Omental fat pad (tissue), 4 donors: ENCODE results near the gene LYPD5. TPM values are rescaled to one million over a fixed set of nuclear protein-coding genes. Genes with fewer than 3 reads are reported as not detected.

Experiments used
- ATAC-seq: fragments of 150-250 bp; one replicate; pipeline ENCODE4 v1.9.1; 2016; ENCODE audit warnings: mild to moderate bottlenecking, moderate library complexity; ENCODE audit not compliant: low FRiP score
- DNase-seq: peaks from one replicate; pipeline ENCODE4 v3.0.0-alpha.2; 2019; ENCODE audit warnings: low spot score
- total RNA-seq, 4 donors: library from RNA; depleted of rRNA; stranded (reverse); fragments of >200 nt; gene quantifications; one replicate each; pipeline ENCODE4 v1.1.0, GENCODE V29; 2016
- TF ChIP-seq, protein P1 (sequence below), 3 donors: fragments of 450-650 bp; IDR thresholded peaks; one replicate each; pipeline ENCODE4 v1.5.1; 2016 to 2017; ENCODE audit warnings: antibody characterized with exemption in 3 of 3, mild to moderate bottlenecking in 3 of 3, moderate library complexity in 2 of 3

LYPD5 gene, protein sequence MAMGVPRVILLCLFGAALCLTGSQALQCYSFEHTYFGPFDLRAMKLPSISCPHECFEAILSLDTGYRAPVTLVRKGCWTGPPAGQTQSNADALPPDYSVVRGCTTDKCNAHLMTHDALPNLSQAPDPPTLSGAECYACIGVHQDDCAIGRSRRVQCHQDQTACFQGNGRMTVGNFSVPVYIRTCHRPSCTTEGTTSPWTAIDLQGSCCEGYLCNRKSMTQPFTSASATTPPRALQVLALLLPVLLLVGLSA
- total RNA-seq, result 10 to 100 TPM in 1 of 4 donors, 1 to 10 TPM in 2, under 1 TPM in 1; 0.95 to 15.0 (median 2.4) TPM

DNA sequence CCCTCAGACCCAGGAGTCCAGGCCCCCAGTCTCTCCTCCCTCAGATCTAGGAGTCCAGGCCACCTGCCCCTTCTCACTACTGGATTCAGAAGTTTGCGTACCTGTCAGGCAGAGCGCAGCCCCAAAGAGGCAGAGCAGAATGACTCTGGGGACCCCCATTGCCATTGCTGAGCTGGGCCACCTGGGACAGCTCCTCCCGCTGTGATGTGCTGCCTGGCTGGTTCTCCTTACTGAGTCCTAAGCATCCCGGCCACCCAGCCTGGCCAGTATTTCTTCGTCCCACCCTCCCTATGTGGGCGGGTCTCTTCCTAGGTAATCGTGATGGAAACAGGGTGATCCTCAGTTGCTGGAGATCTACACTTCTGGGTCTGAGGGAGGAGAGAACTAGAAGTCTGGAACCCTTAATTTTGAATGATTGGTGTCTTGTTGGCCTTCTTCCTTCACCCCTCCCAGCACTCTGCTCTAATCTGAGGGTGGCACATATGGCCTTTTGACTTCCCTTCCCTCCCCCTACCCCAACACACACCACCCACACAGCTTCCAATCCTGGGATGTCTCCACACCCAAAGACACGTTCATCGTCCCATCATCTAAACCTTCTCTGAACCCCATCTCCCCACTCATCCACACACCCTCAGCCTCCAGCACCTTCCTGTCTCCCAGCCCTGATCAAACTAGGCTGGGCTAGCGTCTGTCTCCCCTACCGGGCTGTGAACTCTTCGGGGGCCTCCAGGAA, at the start of gene LYPD5:
LYPD5 (minus strand) TSS at position 232 of the 736 bp plus-strand sequence; CDS start at position 165, 67 bp downstream.
- ATAC-seq, result no peak
- DNase-seq, result no peak
- TF ChIP-seq, protein P1, sequence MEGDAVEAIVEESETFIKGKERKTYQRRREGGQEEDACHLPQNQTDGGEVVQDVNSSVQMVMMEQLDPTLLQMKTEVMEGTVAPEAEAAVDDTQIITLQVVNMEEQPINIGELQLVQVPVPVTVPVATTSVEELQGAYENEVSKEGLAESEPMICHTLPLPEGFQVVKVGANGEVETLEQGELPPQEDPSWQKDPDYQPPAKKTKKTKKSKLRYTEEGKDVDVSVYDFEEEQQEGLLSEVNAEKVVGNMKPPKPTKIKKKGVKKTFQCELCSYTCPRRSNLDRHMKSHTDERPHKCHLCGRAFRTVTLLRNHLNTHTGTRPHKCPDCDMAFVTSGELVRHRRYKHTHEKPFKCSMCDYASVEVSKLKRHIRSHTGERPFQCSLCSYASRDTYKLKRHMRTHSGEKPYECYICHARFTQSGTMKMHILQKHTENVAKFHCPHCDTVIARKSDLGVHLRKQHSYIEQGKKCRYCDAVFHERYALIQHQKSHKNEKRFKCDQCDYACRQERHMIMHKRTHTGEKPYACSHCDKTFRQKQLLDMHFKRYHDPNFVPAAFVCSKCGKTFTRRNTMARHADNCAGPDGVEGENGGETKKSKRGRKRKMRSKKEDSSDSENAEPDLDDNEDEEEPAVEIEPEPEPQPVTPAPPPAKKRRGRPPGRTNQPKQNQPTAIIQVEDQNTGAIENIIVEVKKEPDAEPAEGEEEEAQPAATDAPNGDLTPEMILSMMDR (IDR thresholded peaks at IDR 0.05), result no peak

DNA sequence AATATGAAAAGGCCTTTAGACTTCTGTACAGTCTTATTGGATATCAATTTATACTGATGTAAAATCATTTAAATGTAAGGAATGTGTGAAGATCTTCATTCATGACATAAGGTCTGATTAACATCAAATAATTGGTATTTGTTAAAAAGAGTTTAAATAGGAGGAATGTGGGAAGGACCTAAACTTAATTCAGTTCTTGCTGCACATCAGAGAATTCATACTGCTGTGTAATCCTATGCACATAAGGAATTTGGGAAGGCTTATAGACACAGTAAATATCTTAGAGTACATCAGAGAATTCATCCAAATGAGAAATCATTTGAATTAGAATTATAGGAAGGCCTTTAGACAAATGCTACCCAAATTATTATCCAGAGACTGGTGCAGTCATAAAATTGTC, 46.6 kb upstream of the LYPD5 start:
- TF ChIP-seq, protein P1 (IDR thresholded peaks at IDR 0.05), result no peak
- ATAC-seq (no peak), DNase-seq (no peak)

DNA sequence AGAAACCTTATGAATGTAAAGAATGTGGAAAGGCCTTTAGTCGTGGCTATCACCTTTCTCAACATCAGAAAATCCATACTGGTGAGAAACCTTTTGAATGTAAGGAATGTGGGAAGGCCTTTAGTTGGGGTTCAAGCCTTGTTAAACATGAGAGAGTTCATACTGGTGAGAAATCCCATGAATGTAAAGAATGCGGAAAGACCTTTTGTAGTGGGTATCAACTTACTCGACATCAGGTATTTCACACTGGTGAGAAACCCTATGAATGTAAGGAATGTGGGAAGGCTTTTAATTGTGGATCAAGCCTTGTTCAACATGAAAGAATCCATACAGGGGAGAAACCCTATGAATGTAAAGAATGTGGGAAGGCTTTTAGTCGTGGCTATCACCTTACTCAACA, 45.6 kb upstream of the LYPD5 start:
- TF ChIP-seq, protein P1 (IDR thresholded peaks at IDR 0.05), result no peak
- ATAC-seq, result no peak
- DNase-seq, result no peak

DNA sequence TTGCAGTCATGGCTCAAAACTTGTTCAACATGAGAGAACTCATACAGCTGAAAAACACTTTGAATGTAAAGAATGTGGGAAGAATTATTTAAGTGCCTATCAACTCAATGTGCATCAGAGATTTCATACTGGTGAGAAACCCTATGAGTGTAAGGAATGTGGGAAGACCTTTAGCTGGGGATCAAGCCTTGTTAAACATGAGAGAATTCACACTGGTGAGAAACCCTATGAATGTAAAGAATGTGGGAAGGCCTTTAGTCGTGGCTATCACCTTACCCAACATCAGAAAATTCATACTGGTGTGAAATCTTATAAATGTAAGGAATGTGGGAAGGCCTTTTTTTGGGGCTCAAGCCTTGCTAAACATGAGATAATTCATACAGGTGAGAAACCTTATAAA, 45.0 kb upstream of the LYPD5 start:
- ATAC-seq (no peak), DNase-seq (no peak)
- TF ChIP-seq, protein P1 (IDR thresholded peaks at IDR 0.05), result no peak

DNA sequence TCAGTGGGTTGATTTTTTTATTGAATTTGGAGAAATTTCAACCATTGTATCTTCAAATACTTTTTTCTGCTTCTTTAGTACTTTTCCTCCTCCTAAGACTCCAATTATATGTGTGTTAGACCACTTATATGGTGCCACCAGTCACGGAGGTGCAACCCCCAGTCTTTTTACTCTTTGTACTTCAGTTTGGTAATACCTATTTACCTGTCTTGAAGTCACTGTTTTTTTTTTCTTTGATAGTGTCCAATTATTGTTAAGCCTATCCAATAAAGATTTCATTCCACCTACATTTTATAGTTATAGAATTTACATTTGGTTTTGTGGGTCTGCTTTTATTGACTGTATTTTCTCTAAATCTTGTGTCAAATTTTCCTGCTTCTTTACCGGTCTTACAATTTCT, 39.8 kb upstream of the LYPD5 start:
- DNase-seq (no peak), ATAC-seq (no peak)
- TF ChIP-seq, protein P1 (IDR thresholded peaks at IDR 0.05), result no peak

DNA sequence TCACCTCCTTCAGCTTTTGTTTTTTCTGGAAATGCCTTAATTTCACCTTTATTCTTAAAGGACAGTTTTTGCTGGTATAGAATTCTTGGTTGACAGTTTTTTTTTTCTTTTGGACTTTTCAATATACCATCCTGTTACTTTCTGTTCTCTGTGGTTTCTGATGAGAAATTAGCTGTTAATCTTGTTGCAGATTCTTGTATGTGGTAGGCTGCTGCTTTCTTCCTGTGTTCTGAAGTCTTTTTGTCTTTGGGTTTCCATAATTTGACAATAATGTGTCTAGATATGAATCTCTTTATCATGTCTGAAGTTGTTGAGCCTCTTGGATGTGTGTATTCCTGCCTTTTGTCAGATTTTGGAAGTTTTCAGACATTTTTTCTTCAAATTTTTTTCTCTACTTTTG, 36.9 kb upstream of the LYPD5 start:
- DNase-seq (no peak), ATAC-seq (no peak)
- TF ChIP-seq, protein P1 (IDR thresholded peaks at IDR 0.05), result no peak
